SKM-1 (cell line): ENCODE measurements around the gene SLC24A3.

Source experiments
- DNase-seq: peaks from one replicate; lab custom pipeline; 2025; ENCODE audit not compliant: unreplicated experiment; lab: John Stamatoyannopoulos, UW

SLC24A3 gene

GRCh38 chr20:19336631-19337030 lies 124.2 kb downstream of the SLC24A3 start:
- DNase-seq = no peak

GRCh38 chr20:19338380-19338779 lies 125.9 kb downstream of the SLC24A3 start:
- DNase-seq = no peak

- no peak for DNase-seq
Observed at GRCh38 chr20:19338960-19339359, 126.5 kb downstream of the SLC24A3 start.

- DNase-seq = no peak
Observed at GRCh38 chr20:19341348-19342053, 129.1 kb downstream of the SLC24A3 start.

- DNase-seq = no peak
Observed at GRCh38 chr20:19344341-19344740, 131.9 kb downstream of the SLC24A3 start.

GRCh38 chr20:19347943-19348456 lies 135.6 kb downstream of the SLC24A3 start:
- DNase-seq = no peak

- no peak for DNase-seq
Observed at GRCh38 chr20:19348582-19348981, 136.1 kb downstream of the SLC24A3 start.

- DNase-seq = no peak
Observed at GRCh38 chr20:19349879-19350278, 137.4 kb downstream of the SLC24A3 start.

DNA sequence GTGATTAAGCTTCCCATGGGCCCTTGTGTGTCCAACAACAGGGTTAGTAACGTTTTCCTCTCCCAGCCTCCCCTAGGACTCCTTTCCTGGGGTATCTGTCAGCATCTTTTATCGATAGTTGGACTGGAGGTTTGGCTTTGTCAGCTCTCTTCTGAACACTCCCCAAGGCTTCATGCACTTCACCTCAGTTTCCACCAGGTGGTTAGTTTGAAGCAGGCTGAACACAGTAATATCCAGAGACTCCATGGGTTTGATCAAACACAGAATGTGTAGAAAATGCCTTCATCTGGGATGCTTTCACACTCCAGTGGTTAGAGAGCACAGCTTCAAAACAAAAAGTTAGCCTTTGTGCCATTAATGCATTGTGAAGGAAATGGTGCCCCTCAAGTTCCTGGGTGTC lies 139.1 kb downstream of the SLC24A3 start:
- no peak for DNase-seq

- DNase-seq = no peak
Observed at GRCh38 chr20:19354950-19355349, 142.5 kb downstream of the SLC24A3 start.

DNA sequence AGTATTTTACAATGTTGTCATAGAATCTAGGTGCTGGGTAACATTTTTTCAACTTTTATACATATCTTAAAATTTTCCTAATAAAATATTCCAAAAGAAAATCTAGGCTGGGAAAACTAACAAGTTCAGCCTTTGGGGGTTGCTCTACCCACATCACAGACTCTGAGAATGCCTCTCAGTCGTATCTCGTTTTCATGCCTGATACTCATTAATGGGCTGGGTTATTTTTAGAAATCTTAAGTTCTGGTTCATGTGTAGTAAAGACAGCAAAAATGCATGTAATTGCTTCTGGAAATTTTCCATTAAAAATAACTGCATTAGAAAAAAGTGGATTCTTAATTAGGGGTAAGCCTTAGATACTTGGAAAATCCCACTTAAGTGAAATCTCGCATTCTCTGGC lies 149.3 kb downstream of the SLC24A3 start:
- DNase-seq = no peak

GRCh38 chr20:19363476-19363875 lies 151.0 kb downstream of the SLC24A3 start:
- DNase-seq = no peak

- DNase-seq = no peak
Observed at GRCh38 chr20:19367591-19367990, 155.1 kb downstream of the SLC24A3 start.

- DNase-seq = no peak
Observed at GRCh38 chr20:19368351-19368750, 155.9 kb downstream of the SLC24A3 start.

DNA sequence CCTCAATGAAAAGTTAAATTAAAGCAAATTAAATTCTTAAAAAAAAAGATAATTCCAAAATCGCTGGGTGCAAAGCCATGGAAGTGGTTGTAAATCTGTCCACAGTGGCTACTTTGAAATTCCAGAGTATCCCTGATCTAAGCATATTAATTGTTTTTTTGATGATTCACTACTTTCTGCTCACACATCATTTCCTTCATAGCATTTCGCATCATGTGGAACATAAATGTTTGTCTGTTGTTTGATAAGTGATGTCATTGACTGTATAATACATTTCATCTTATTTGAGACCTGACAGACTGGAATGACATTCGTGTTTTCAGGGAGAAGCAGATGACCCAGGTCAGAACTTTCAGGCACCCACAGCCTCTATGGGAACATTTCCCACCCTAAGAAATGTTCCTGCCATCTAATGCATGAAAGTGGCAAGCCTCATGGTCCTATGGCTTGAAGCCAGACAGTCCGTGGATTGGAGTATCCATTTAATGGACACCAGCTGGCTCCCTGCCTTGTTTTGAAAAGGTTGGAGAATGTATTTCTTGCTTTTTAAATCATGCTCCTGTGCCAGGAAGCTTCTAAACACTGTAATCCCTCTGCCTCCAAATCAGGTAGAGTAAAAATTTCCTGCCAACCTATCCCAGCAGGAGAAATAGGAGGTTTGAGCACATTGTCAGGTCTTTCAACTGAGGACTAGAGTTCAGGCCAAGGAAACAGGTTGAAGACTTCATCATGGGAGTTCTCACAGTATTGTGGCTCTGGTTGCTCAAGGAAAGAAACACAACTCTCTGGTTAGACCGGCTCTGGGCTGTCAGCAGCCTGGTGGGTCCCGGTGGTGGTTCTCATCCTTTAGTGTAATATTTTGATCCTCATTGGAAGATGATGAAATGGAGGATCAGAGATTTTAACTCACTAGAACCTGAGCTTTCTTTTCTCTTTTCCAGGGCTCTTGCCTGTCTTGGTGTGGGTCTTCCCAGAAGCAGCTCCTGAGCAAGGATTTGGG lies 157.9 kb downstream of the SLC24A3 start:
- no peak for DNase-seq

- DNase-seq = no peak
Observed at GRCh38 chr20:19371112-19371511, 158.7 kb downstream of the SLC24A3 start.

- DNase-seq = no peak
Observed at GRCh38 chr20:19374216-19374615, 161.8 kb downstream of the SLC24A3 start.

DNA sequence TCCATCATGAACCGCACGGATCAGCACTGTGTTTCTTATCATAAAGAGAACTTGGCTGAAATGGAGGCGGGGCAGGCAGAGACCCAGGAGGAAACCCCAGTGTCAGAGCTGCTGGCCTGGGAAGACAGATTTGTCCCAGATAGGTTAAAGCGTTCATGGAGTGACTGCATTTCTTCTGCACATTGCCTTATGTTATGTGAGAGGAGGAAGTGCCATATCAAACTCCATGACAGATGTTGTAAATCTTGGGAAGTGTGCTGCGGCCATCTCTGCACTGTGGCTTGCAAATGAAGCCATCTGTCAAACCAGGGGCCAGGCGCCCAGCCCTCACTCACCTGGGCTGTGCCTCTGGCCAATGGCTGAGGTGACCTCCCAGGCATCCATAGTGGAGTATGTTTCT lies 163.0 kb downstream of the SLC24A3 start:
- DNase-seq = no peak

- no peak for DNase-seq
Observed at GRCh38 chr20:19375801-19376200, 163.4 kb downstream of the SLC24A3 start.

DNA sequence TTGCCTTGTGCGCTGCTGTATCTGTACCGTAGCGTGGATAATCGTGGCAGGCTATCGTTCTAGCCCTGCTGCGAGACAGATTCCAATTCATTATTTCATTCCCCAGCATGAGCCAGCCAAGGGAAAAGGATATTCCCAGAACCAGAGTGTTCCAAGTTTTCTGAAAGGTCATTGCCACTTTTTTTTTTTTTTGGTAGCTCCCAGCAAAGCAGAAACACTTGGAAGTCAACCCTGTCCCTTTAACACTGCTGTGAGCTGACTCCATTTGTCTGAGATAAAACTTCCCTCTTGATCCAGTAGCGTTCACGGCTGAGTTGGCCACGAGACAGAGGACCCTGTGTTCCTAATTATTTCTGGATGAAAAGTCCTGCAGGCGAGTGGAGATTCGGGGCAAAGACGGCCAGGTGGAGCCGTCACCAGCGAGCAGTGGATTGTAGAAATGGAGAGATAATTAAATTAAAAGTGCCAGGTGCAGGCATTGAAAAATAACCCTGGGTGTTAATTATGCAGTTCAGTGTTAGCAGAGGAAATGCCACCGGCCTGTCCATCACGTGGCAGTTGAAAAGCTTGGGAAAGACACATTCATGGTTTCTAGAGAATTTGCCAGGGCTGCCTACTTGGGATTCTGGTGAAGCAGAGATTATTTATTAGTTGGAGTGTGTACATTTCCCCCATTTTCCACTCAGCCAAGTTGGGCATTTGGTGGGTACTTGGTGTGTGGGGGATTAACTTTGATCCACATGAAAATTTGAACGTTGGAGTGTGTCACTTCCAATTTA lies 164.2 kb downstream of the SLC24A3 start:
- DNase-seq = no peak

DNA sequence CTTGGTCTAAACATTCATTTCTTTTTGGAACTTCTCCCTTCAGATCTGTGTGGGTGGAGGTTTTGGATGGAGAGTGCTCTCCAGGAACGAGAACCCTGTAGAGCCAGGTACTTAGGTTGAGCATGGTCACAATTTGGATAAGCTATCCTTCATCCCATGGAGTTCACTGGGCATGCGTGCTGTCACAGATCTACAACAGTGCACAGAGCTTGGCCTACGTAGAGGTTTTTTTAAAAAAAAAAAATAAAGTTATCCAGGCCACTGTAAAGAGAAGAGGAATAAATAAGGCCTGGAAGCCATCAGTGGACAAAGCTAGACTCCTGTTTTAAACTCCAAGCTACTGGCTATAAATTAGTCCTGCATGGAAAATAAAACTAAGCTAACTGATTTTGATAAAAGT lies 165.6 kb downstream of the SLC24A3 start:
- no peak for DNase-seq
